ENCODE measurements around the gene SPACA4.
"Not testable (repeated sequence)": the region's sequence is repeated elsewhere in the genome, so short reads cannot be mapped to it uniquely, and the experiment has no call there.

Gene SPACA4

GRCh38 chr19:48606463-48607358 is at the start of gene SPACA4:
Gene SPACA4, plus strand, starts transcription at chr19:48606742. Its CDS starts 237 bp downstream, at chr19:48606979.
- DNase-seq: no peak

DNA sequence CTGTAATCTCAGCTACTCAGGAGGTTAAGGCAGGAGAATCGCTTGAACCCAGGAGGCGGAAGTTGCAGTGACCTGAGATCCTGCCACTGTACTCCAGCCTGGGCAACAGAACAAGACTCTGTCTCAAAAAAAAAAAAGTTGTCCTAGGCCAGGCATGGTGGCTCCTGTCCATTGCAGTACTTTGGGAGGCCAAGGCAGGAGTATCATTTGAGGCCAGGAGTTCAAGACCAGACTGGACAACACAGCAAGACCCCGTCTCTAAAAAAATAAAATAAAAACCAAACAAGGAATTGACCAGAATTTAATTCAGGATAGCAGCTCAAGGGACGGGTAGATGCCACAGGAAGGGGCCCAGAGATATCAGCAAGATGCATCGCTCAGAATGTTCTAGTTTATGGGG is 49.7 kb upstream of the SPACA4 start:
- no peak for DNase-seq

DNA sequence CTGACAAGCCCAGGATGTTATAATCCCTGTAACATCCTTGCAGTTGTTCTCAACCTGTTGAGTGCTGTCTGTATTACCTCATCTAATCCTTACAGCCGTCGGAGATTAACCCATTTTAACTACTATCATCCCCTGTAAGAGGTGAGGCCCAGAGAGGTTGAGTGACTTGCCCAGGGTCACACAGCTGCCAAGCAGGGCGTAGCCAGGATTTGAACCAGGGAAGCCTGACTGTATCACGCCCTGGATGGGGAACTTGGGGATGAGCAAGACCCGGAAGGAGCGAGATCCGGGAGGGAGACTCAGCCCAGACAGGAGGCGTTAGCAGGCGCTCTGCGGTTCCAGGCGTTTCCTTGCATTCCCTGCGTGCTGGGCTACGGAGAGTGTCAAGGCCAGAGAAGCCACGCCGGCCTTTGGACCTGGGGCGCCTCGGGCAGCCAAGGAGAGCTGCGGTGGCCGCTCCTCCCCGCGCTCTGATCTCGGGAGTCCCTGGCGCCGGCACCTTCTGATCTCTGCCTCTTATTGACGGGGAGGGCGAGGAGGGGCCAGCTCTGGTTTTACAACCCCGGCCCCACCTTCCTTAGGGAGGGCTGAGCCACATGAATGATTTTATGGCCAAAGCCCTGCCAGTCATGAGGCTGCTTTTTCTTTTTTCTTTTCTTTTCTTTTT is 48.4 kb upstream of the SPACA4 start:
- DNase-seq: no peak

DNA sequence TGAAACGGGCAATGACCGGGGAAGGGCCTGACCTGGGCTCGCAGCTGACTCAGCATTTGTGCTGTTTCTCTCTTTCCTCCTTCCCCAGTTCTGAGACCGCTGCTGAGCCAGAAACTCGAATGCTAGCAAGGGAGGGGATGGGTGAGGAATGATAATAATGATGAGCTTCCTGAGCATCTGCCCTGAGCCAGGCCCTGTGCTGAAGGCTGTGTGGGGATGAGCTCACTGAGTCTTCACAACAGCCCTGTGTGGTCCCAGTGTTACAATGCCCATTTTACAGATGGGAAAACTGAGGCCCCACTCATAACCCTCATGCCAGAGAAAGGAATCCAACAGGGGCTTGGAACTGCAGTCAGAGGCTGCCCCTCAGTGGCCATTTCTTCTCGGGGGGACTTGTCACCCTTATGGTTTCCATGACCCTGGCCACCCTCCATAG is 46.4 kb upstream of the SPACA4 start:
- no peak for DNase-seq

GRCh38 chr19:48561412-48561811 is 45.1 kb upstream of the SPACA4 start:
- no peak for DNase-seq

DNA sequence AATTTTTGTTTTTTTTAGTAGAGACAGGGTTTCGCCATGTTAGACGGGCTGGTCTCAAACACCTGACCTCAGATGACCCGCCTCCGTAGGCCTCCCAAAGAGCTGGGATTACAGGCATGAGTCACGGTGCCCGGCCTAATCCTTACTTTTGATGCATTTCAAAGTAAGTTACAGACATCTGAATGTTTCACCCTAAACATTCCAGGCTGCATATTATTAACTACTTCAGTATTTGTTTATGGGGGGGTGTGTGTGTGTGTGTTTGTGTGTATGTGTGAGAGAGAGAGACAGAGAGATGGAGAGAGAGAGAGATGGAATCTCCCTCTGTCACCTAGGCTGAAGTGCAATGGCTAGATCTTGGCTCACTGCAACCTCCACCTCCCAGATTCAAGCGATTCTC is 41.5 kb upstream of the SPACA4 start:
- peak; percentile 30 for DNase-seq

DNA sequence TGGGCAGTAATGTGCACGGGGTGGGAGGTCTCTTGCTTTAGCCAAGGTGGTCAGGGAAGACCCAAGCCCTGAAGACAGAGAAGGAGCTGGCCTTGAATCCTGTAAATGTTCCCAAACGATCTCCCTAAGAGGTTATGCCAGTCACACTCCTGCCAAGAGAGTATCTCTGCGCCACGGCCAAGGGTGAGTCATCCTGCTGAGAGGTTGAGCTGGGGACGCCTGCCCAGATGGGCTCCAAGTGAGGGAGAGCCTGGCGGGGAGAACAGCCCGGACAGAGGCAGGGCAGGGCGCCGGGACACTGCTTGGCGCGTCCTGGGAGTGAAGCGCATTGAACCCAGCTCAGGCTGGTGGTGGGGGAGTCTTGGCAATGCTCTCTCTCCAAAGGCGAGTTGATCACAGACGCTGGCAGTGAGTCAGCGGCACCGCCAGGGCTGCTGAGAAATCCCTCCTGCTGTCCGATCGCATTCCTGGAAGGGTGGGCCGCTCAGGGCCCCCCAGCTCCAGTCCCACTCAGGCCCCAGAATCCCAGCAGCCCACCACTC is 38.1 kb upstream of the SPACA4 start:
- DNase-seq: peak; percentile 83

- no peak for DNase-seq
Measured at GRCh38 chr19:48569814-48570213, 36.7 kb upstream of the SPACA4 start.

- DNase-seq: no peak
Measured at GRCh38 chr19:48571378-48572162, 35.0 kb upstream of the SPACA4 start.

DNA sequence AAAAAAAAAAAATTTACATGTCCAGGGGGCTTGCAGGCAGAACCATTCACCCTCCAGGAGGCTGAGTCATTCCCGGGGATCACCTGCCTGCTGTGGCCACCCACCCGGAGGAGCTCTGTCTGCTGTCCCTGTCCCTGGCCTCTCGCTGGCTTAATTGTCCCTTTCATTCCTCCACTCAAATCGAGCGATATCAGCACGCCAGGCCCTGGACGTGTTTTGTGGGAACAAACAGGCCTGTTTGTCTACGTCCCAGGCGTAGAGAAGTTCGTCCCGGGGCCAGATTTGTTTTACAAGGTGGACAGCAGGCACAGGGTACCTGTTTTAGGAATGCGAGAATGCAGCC is 33.4 kb upstream of the SPACA4 start:
- DNase-seq: no peak

GRCh38 chr19:48575931-48576622 is 30.5 kb upstream of the SPACA4 start:
- DNase-seq: no peak

GRCh38 chr19:48577908-48578307 is 28.6 kb upstream of the SPACA4 start:
- DNase-seq: not testable (repeated sequence)

GRCh38 chr19:48578891-48579290 is 27.7 kb upstream of the SPACA4 start:
- DNase-seq: no peak

DNA sequence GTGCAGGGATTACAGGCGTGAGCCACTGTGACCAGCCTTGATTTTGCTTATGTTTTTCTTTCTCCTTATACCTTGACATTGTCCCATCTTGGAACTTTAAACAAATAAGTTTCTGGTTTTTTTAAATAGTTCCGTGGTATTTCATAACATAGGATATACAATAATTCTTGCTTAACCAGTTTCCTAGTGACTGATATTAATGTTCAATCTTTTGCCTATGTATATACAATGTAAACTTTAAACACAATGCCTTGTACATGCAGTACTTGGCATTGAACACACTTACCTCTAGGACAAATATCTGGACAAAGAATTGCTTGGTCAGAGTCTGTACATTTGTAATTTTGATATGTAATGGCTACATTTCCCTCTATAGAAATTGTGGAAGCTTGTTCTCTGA is 24.4 kb upstream of the SPACA4 start:
- DNase-seq: no peak

GRCh38 chr19:48587387-48587786 is 19.2 kb upstream of the SPACA4 start:
- no peak for DNase-seq

GRCh38 chr19:48588670-48589401 is 17.7 kb upstream of the SPACA4 start:
- peak; percentile 85 for DNase-seq

DNA sequence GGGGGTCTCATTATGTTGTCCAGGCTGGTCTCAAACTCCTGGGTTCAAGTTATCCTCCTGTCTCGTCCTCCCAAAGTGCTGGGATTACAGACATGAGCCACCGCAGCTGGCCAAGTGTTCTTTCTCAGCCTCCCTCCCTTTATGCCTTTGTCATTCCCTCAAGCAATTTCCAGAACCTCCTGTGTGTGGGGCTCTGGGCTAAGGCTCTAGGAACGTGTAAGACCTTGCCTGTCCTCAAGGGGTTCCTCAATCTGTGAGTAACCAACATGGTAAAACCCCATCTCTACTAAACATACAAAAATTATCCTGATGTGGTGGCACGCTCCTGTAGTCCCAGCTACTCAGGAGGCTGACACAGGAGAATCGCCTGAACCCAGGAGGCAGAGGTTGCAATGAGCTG is 15.5 kb upstream of the SPACA4 start:
- DNase-seq: no peak

GRCh38 chr19:48595171-48595570 is 11.4 kb upstream of the SPACA4 start:
- DNase-seq: no peak

- no peak for DNase-seq
Measured at GRCh38 chr19:48595833-48596232, 10.7 kb upstream of the SPACA4 start.

DNA sequence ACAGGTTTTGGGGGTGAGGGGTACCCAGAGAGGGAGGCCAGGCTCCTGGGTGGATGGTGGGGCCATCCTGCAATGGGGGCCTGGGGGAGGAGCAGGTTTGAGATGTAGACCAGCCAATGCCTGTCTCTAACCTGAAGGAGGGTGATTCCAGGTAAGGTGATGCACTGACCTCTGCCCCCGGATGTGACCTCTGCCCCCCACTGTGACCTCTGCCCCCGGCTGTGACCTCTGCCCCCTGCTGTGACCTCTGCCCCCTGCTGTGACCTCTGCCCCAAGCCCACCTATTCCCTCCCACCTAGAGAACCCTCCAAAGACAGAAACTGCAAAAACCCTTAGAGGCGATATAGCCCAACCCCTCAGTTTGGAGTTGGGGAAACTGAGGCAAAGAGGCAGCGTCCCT is 10.3 kb upstream of the SPACA4 start:
- no peak for DNase-seq

- no peak for DNase-seq
Measured at GRCh38 chr19:48596679-48597465, 9.7 kb upstream of the SPACA4 start.
